ENCODE data around the gene ANXA4. TPM values are rescaled to one million over a fixed set of nuclear protein-coding genes. Genes with fewer than 3 reads are reported as not detected.

ANXA4 gene
- total and polyA plus RNA-seq, 2 experiments from 2014 or later, result 6.7 to 11.5 TPM

- Mint-ChIP-seq H3K9me3 (no peaks in the 10 kb centered on the region; the same call in 2 of the 3 replicates), H3K36me3 (ENCODE audit: low read depth) (no peaks in the 10 kb centered on the region), H3K27me3 (ENCODE audit: insufficient read depth, low read depth, poor library complexity) (peaks cover 2% of the 10 kb centered on the region), H3K27ac (no peak overlapping the region), H3K4me1 (peaks cover 12% of the 10 kb centered on the region), H3K4me3 (no peak overlapping the region)
- Histone ChIP-seq H3K79me2 (replicated peaks; ENCODE audit: insufficient read depth) (no peaks in the 10 kb centered on the region), H4K20me1 (replicated peaks; ENCODE audit: insufficient read depth) (no peaks in the 10 kb centered on the region), H3F3A (replicated peaks; ENCODE audit: low read depth) (no peaks in the 10 kb centered on the region), H3K4me3 (no peak overlapping the region), H3K27me3 (ENCODE audit: insufficient read depth) (no peaks in the 10 kb centered on the region), H3K4me1 (ENCODE audit: insufficient read depth) (no peaks in the 10 kb centered on the region), H3K27ac (ENCODE audit: low read depth) (no peak overlapping the region), H2AFZ (no peak overlapping the region), H3K4me2 (no peak overlapping the region), H3K36me3 (ENCODE audit: insufficient read depth) (no peaks in the 10 kb centered on the region), H3K9me2 (ENCODE audit: insufficient read depth) (no peaks in the 10 kb centered on the region)
- no peak for ATAC-seq
- TF ChIP-seq JUNB (IDR thresholded peaks at IDR 0.05; ENCODE audit: unreplicated experiment) (no peak), ZNF114 (CRISPR knock-in tag; IDR thresholded peaks at IDR 0.05) (no peak), NANOG (IDR thresholded peaks at IDR 0.05; ENCODE audit: borderline replicate concordance) (no peak), EZH2phosphoT487 (IDR thresholded peaks at IDR 0.05; ENCODE audit: unreplicated experiment) (no peak), STAT1 (IDR thresholded peaks at IDR 0.05; ENCODE audit: unreplicated experiment) (no peak), ZNF331 (CRISPR knock-in tag; IDR thresholded peaks at IDR 0.05; ENCODE audit: low read depth) (no peak), EZH2 (IDR thresholded peaks at IDR 0.05; ENCODE audit: low read depth, unreplicated experiment) (no peak), POLR2AphosphoS5 (IDR thresholded peaks at IDR 0.05; ENCODE audit: low read depth) (no peak), ETS1 (IDR thresholded peaks at IDR 0.05) (no peak)
- TF ChIP-seq, protein P1, sequence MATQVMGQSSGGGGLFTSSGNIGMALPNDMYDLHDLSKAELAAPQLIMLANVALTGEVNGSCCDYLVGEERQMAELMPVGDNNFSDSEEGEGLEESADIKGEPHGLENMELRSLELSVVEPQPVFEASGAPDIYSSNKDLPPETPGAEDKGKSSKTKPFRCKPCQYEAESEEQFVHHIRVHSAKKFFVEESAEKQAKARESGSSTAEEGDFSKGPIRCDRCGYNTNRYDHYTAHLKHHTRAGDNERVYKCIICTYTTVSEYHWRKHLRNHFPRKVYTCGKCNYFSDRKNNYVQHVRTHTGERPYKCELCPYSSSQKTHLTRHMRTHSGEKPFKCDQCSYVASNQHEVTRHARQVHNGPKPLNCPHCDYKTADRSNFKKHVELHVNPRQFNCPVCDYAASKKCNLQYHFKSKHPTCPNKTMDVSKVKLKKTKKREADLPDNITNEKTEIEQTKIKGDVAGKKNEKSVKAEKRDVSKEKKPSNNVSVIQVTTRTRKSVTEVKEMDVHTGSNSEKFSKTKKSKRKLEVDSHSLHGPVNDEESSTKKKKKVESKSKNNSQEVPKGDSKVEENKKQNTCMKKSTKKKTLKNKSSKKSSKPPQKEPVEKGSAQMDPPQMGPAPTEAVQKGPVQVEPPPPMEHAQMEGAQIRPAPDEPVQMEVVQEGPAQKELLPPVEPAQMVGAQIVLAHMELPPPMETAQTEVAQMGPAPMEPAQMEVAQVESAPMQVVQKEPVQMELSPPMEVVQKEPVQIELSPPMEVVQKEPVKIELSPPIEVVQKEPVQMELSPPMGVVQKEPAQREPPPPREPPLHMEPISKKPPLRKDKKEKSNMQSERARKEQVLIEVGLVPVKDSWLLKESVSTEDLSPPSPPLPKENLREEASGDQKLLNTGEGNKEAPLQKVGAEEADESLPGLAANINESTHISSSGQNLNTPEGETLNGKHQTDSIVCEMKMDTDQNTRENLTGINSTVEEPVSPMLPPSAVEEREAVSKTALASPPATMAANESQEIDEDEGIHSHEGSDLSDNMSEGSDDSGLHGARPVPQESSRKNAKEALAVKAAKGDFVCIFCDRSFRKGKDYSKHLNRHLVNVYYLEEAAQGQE (IDR thresholded peaks at IDR 0.05; ENCODE audit: unreplicated experiment), result no peak
- TF ChIP-seq, protein P2, sequence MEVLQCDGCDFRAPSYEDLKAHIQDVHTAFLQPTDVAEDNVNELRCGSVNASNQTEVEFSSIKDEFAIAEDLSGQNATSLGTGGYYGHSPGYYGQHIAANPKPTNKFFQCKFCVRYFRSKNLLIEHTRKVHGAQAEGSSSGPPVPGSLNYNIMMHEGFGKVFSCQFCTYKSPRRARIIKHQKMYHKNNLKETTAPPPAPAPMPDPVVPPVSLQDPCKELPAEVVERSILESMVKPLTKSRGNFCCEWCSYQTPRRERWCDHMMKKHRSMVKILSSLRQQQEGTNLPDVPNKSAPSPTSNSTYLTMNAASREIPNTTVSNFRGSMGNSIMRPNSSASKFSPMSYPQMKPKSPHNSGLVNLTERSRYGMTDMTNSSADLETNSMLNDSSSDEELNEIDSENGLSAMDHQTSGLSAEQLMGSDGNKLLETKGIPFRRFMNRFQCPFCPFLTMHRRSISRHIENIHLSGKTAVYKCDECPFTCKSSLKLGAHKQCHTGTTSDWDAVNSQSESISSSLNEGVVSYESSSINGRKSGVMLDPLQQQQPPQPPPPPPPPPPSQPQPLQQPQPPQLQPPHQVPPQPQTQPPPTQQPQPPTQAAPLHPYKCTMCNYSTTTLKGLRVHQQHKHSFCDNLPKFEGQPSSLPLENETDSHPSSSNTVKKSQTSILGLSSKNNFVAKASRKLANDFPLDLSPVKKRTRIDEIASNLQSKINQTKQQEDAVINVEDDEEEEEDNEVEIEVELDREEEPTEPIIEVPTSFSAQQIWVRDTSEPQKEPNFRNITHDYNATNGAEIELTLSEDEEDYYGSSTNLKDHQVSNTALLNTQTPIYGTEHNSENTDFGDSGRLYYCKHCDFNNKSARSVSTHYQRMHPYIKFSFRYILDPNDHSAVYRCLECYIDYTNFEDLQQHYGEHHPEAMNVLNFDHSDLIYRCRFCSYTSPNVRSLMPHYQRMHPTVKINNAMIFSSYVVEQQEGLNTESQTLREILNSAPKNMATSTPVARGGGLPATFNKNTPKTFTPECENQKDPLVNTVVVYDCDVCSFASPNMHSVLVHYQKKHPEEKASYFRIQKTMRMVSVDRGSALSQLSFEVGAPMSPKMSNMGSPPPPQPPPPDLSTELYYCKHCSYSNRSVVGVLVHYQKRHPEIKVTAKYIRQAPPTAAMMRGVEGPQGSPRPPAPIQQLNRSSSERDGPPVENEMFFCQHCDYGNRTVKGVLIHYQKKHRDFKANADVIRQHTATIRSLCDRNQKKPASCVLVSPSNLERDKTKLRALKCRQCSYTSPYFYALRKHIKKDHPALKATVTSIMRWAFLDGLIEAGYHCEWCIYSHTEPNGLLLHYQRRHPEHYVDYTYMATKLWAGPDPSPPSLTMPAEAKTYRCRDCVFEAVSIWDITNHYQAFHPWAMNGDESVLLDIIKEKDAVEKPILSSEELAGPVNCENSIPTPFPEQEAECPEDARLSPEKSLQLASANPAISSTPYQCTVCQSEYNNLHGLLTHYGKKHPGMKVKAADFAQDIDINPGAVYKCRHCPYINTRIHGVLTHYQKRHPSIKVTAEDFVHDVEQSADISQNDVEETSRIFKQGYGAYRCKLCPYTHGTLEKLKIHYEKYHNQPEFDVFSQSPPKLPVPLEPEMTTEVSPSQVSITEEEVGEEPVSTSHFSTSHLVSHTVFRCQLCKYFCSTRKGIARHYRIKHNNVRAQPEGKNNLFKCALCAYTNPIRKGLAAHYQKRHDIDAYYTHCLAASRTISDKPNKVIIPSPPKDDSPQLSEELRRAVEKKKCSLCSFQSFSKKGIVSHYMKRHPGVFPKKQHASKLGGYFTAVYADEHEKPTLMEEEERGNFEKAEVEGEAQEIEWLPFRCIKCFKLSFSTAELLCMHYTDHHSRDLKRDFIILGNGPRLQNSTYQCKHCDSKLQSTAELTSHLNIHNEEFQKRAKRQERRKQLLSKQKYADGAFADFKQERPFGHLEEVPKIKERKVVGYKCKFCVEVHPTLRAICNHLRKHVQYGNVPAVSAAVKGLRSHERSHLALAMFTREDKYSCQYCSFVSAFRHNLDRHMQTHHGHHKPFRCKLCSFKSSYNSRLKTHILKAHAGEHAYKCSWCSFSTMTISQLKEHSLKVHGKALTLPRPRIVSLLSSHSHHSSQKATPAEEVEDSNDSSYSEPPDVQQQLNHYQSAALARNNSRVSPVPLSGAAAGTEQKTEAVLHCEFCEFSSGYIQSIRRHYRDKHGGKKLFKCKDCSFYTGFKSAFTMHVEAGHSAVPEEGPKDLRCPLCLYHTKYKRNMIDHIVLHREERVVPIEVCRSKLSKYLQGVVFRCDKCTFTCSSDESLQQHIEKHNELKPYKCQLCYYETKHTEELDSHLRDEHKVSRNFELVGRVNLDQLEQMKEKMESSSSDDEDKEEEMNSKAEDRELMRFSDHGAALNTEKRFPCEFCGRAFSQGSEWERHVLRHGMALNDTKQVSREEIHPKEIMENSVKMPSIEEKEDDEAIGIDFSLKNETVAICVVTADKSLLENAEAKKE (CRISPR knock-in tag; IDR thresholded peaks at IDR 0.05), result no peak
- DNase-seq (ENCODE audit: low spot score), result no peak
These were observed 41.6 kb upstream of the ANXA4 start for GRCh38 chr2:69700381-69700780.
